ENCODE measurements around the gene RPTOR. TPM values are rescaled to one million over a fixed set of nuclear protein-coding genes. Genes with fewer than 3 reads are reported as not detected.
A peak's percentile ranks its signal among the peaks of the same experiment; 100 is the strongest.

RPTOR gene
- total RNA-seq, 1 donor from 2014 or later = 66.7 TPM

GRCh38 chr17:80888276-80889160 is 343.9 kb downstream of the RPTOR start:
- H3K27me3 Mint-ChIP-seq (ENCODE audit: insufficient read depth) = no peaks in the 10 kb centered on the region
- intact Hi-C loops (cut with micrococcal nuclease) = no loop called here
- peak overlapping the region; percentile 63 for H3K4me3 Mint-ChIP-seq
- DNase-seq (ENCODE audit: low spot score) = no peak
- no peaks in the 10 kb centered on the region for H3K9me3 Mint-ChIP-seq
- H3K4me1 Mint-ChIP-seq (ENCODE audit: low read depth) = peaks cover 44% of the 10 kb centered on the region
- H3K36me3 Mint-ChIP-seq (ENCODE audit: low read depth) = peaks cover 39% of the 10 kb centered on the region
- peak overlapping the region; percentile 77 for H3K27ac Mint-ChIP-seq

- intact Hi-C loops (cut with micrococcal nuclease) = loop anchor here (2.0 kb wide), 2 partner anchors 109 to 225 kb away; no protein-coding TSS in a partner anchor
- Mint-ChIP-seq H3K27me3 (ENCODE audit: insufficient read depth) (no peaks in the 10 kb centered on the region), H3K36me3 (ENCODE audit: low read depth) (peaks cover 43% of the 10 kb centered on the region), H3K4me3 (peak overlapping the region; percentile 68), H3K9me3 (no peaks in the 10 kb centered on the region), H3K27ac (peak overlapping the region; percentile 81), H3K4me1 (ENCODE audit: low read depth) (peaks cover 54% of the 10 kb centered on the region)
- DNase-seq (ENCODE audit: low spot score) = no peak
Observed at GRCh38 chr17:80889231-80890195, 344.9 kb downstream of the RPTOR start.

- H3K4me1 Mint-ChIP-seq (ENCODE audit: low read depth) = peaks cover 63% of the 10 kb centered on the region
- H3K36me3 Mint-ChIP-seq (ENCODE audit: low read depth) = peaks cover 52% of the 10 kb centered on the region
- H3K27me3 Mint-ChIP-seq (ENCODE audit: insufficient read depth) = no peaks in the 10 kb centered on the region
- peak overlapping the region; percentile 73 for H3K4me3 Mint-ChIP-seq
- peak overlapping the region; percentile 87 for H3K27ac Mint-ChIP-seq
- H3K9me3 Mint-ChIP-seq = no peaks in the 10 kb centered on the region
- DNase-seq (ENCODE audit: low spot score) = no peak
- intact Hi-C loops (cut with micrococcal nuclease) = loop anchor here (2.0 kb wide), 2 partner anchors 110 to 226 kb away; no protein-coding TSS in a partner anchor
Observed at GRCh38 chr17:80890196-80890920, 345.7 kb downstream of the RPTOR start.

GRCh38 chr17:80890921-80891396 is 346.3 kb downstream of the RPTOR start:
- Mint-ChIP-seq H3K27me3 (ENCODE audit: insufficient read depth) (no peaks in the 10 kb centered on the region), H3K27ac (peak overlapping the region; percentile 87), H3K9me3 (no peaks in the 10 kb centered on the region), H3K36me3 (ENCODE audit: low read depth) (peaks cover 52% of the 10 kb centered on the region), H3K4me3 (peak overlapping the region; percentile 73), H3K4me1 (ENCODE audit: low read depth) (peaks cover 69% of the 10 kb centered on the region)
- intact Hi-C loops (cut with micrococcal nuclease) = loop anchor here (1.0 to 2.0 kb wide), 10 partner anchors 8 to 286 kb away; no protein-coding TSS in a partner anchor
- DNase-seq (ENCODE audit: low spot score) = no peak

GRCh38 chr17:80891397-80892018 is 346.9 kb downstream of the RPTOR start:
- Mint-ChIP-seq H3K27me3 (ENCODE audit: insufficient read depth) (no peaks in the 10 kb centered on the region), H3K4me3 (peak overlapping the region; percentile 73), H3K4me1 (ENCODE audit: low read depth) (peaks cover 73% of the 10 kb centered on the region), H3K9me3 (no peaks in the 10 kb centered on the region), H3K27ac (peak overlapping the region; percentile 87), H3K36me3 (ENCODE audit: low read depth) (peaks cover 50% of the 10 kb centered on the region)
- DNase-seq (ENCODE audit: low spot score) = peak; percentile 79
- intact Hi-C loops (cut with micrococcal nuclease) = loop anchor here (1.0 to 2.0 kb wide), 10 partner anchors 8 to 286 kb away; no protein-coding TSS in a partner anchor

GRCh38 chr17:80892019-80892855 is 347.6 kb downstream of the RPTOR start:
- peak overlapping the region; percentile 87 for H3K27ac Mint-ChIP-seq
- peaks cover 78% of the 10 kb centered on the region for H3K4me1 Mint-ChIP-seq (ENCODE audit: low read depth)
- intact Hi-C loops (cut with micrococcal nuclease) = no loop called here
- no peaks in the 10 kb centered on the region for H3K27me3 Mint-ChIP-seq (ENCODE audit: insufficient read depth)
- peak overlapping the region; percentile 73 for H3K4me3 Mint-ChIP-seq
- DNase-seq (ENCODE audit: low spot score) = peak; percentile 84
- peaks cover 50% of the 10 kb centered on the region for H3K36me3 Mint-ChIP-seq (ENCODE audit: low read depth)
- no peaks in the 10 kb centered on the region for H3K9me3 Mint-ChIP-seq

- Mint-ChIP-seq H3K9me3 (no peaks in the 10 kb centered on the region), H3K36me3 (ENCODE audit: low read depth) (peaks cover 56% of the 10 kb centered on the region), H3K27me3 (ENCODE audit: insufficient read depth) (no peaks in the 10 kb centered on the region), H3K4me3 (peak overlapping the region; percentile 73), H3K4me1 (ENCODE audit: low read depth) (peaks cover 86% of the 10 kb centered on the region), H3K27ac (peak overlapping the region; percentile 87)
- intact Hi-C loops (cut with micrococcal nuclease) = no loop called here
- DNase-seq (ENCODE audit: low spot score) = no peak
Observed at GRCh38 chr17:80892900-80893603, 348.4 kb downstream of the RPTOR start.

- intact Hi-C loops (cut with micrococcal nuclease) = no loop called here
- peak overlapping the region; percentile 73 for H3K4me3 Mint-ChIP-seq
- no peaks in the 10 kb centered on the region for H3K9me3 Mint-ChIP-seq
- no peaks in the 10 kb centered on the region for H3K27me3 Mint-ChIP-seq (ENCODE audit: insufficient read depth)
- DNase-seq (ENCODE audit: low spot score) = no peak
- peaks cover 58% of the 10 kb centered on the region for H3K36me3 Mint-ChIP-seq (ENCODE audit: low read depth)
- peaks cover 89% of the 10 kb centered on the region for H3K4me1 Mint-ChIP-seq (ENCODE audit: low read depth)
- H3K27ac Mint-ChIP-seq = peak overlapping the region; percentile 87
Observed at GRCh38 chr17:80893604-80894438, 349.2 kb downstream of the RPTOR start.

GRCh38 chr17:80894439-80894721 is 349.7 kb downstream of the RPTOR start:
- intact Hi-C loops (cut with micrococcal nuclease) = no loop called here
- H3K4me3 Mint-ChIP-seq = no peak overlapping the region
- peaks cover 54% of the 10 kb centered on the region for H3K36me3 Mint-ChIP-seq (ENCODE audit: low read depth)
- H3K9me3 Mint-ChIP-seq = no peaks in the 10 kb centered on the region
- peaks cover 83% of the 10 kb centered on the region for H3K4me1 Mint-ChIP-seq (ENCODE audit: low read depth)
- H3K27ac Mint-ChIP-seq = peak overlapping the region; percentile 66
- no peaks in the 10 kb centered on the region for H3K27me3 Mint-ChIP-seq (ENCODE audit: insufficient read depth)
- DNase-seq (ENCODE audit: low spot score) = no peak

- H3K36me3 Mint-ChIP-seq (ENCODE audit: low read depth) = peaks cover 55% of the 10 kb centered on the region
- intact Hi-C loops (cut with micrococcal nuclease) = no loop called here
- peak overlapping the region; percentile 66 for H3K27ac Mint-ChIP-seq
- peak overlapping the region; percentile 56 for H3K4me3 Mint-ChIP-seq
- H3K9me3 Mint-ChIP-seq = no peaks in the 10 kb centered on the region
- DNase-seq (ENCODE audit: low spot score) = no peak
- H3K4me1 Mint-ChIP-seq (ENCODE audit: low read depth) = peaks cover 82% of the 10 kb centered on the region
- H3K27me3 Mint-ChIP-seq (ENCODE audit: insufficient read depth) = no peaks in the 10 kb centered on the region
Observed at GRCh38 chr17:80894726-80895125, 350.1 kb downstream of the RPTOR start.

Measured in activated T-helper 1 cell treated with anti-CD3 and anti-CD28 coated beads, Interleukin-12 subunit alpha, Interleukin-12 subunit beta, Interleukin-2, Interleukin-4 antibody, amounts not matched to agents 30 ng/mL and 10 ng/mL and 1 ng/mL, durations not matched to agents 14 hours and 24 hours and 36 hours (primary cell).